A673 (cell line): ENCODE data around the gene CSTF3. TPM values are rescaled to one million over a fixed set of nuclear protein-coding genes. Genes with fewer than 3 reads are reported as not detected.

ENCODE experiments used
- BruUV-seq: library from RNA; stranded (reverse); fragments of 400-500 nt; replicated peaks from 2 replicates; lab custom pipeline; 2021; lab: Mats Ljungman, UMichigan
- CTCF ChIA-PET: fragments of 300-600 bp; sonication (Branson Sonifier 250); formaldehyde crosslinking; loops from one replicate; lab custom pipeline; 2022; ENCODE audit warnings: antibody characterized with exemption; lab: Charles Lee
- POLR2A ChIA-PET: fragments of 300-600 bp; sonication (Branson Sonifier 250); formaldehyde crosslinking; loops from one replicate; lab custom pipeline; 2022; ENCODE audit warnings: antibody characterized with exemption; ENCODE audit not compliant: low non-redundant PET; lab: Charles Lee
- DNase-seq: peaks from one replicate; pipeline ENCODE4 v3.0.0-alpha.2; 2015; ENCODE audit warnings: low spot score
- H3K27ac ChIP-seq: fragments of 200-600 bp; sonication (generic); 2 replicates; pipeline ENCODE4 v1.5.1; 2016; ENCODE audit warnings: mixed run types, low read depth, mild to moderate bottlenecking, mixed read lengths, antibody characterized with exemption, low read length; ENCODE audit not compliant: poor library complexity, severe bottlenecking
- H3K27me3 ChIP-seq: fragments of 200-600 bp; sonication (generic); replicated peaks from 2 replicates; pipeline ENCODE4 v1.6.1; 2017; ENCODE audit warnings: mixed run types, low read depth, mild to moderate bottlenecking, mixed read lengths, antibody characterized with exemption, low read length; ENCODE audit not compliant: insufficient read depth, poor library complexity
- H3K36me3 ChIP-seq: fragments of 200-600 bp; sonication (generic); 2 replicates; pipeline ENCODE4 v1.6.1; 2016; ENCODE audit warnings: mixed run types, mild to moderate bottlenecking, mixed read lengths, antibody characterized with exemption, low read length; ENCODE audit not compliant: insufficient read depth, poor library complexity, severe bottlenecking
- H3K4me1 ChIP-seq: fragments of 200-600 bp; sonication (generic); 2 replicates; pipeline ENCODE4 v1.6.1; 2017; ENCODE audit warnings: mixed run types, mild to moderate bottlenecking, mixed read lengths, antibody characterized with exemption, low read length; ENCODE audit not compliant: insufficient read depth, poor library complexity, severe bottlenecking
- H3K4me3 ChIP-seq: fragments of 200-600 bp; sonication (generic); 2 replicates; pipeline ENCODE4 v1.5.1; 2016; ENCODE audit warnings: low read depth, mixed run types, mild to moderate bottlenecking, mixed read lengths, low read length; ENCODE audit not compliant: poor library complexity, severe bottlenecking
- H3K9me3 ChIP-seq: fragments of 200-600 bp; sonication (generic); 2 replicates; pipeline ENCODE4 v1.6.1; 2016; ENCODE audit warnings: mixed run types, low read depth, mild to moderate bottlenecking, mixed read lengths, antibody characterized with exemption, low read length; ENCODE audit not compliant: poor library complexity, severe bottlenecking
- EZH2 ChIP-seq: fragments of 200-600 bp; sonication (generic); IDR thresholded peaks from 2 replicates; pipeline ENCODE4 v1.6.1; 2017; ENCODE audit warnings: borderline replicate concordance, low read depth, mild to moderate bottlenecking, mixed read lengths, antibody characterized with exemption, low read length; ENCODE audit not compliant: poor library complexity, severe bottlenecking
- intact Hi-C: fragments of 100-400 bp; cut with micrococcal nuclease; formaldehyde crosslinking; loops from one replicate; pipeline ENCODE4 v1.10.0; 2022; ENCODE audit not compliant: unreplicated experiment
- total RNA-seq: library from RNA; stranded (reverse); gene quantifications from 2 replicates; pipeline ENCODE4 v1.2.3, GENCODE V29; 2021
- TF ChIP-seq, protein P1 (sequence below): fragments of 300-800, 200-600 bp; sonication (generic); conservative IDR thresholded peaks from 2 replicates; pipeline ENCODE4 v1.5.1; 2017; ENCODE audit warnings: low read depth, mild to moderate bottlenecking, antibody characterized with exemption, low read length, moderate library complexity, mixed read lengths

The CSTF3 gene
- total RNA-seq, 1 experiment from 2014 or later: 121 TPM

- CTCF ChIA-PET: interaction anchor here (0.5 kb wide), 1 partner anchor 529 kb away, joined by 9 read pairs; the partner anchor contains the start of gene C11orf91
- Histone ChIP-seq H3K27me3 (no peaks in the 10 kb centered on the region), H3K27ac (no peak overlapping the region), H3K9me3 (no peaks in the 10 kb centered on the region), H3K4me1 (no peaks in the 10 kb centered on the region), H3K4me3 (no peak overlapping the region), H3K36me3 (no peaks in the 10 kb centered on the region)
- POLR2A ChIA-PET: interaction anchor here (0.7 kb wide), 1 partner anchor 35 kb away, joined by 3 read pairs; no protein-coding TSS in a partner anchor
- intact Hi-C loops: no loop called here
- no peak for DNase-seq
- no TSS peak for BruUV-seq
- TF ChIP-seq, protein P1, sequence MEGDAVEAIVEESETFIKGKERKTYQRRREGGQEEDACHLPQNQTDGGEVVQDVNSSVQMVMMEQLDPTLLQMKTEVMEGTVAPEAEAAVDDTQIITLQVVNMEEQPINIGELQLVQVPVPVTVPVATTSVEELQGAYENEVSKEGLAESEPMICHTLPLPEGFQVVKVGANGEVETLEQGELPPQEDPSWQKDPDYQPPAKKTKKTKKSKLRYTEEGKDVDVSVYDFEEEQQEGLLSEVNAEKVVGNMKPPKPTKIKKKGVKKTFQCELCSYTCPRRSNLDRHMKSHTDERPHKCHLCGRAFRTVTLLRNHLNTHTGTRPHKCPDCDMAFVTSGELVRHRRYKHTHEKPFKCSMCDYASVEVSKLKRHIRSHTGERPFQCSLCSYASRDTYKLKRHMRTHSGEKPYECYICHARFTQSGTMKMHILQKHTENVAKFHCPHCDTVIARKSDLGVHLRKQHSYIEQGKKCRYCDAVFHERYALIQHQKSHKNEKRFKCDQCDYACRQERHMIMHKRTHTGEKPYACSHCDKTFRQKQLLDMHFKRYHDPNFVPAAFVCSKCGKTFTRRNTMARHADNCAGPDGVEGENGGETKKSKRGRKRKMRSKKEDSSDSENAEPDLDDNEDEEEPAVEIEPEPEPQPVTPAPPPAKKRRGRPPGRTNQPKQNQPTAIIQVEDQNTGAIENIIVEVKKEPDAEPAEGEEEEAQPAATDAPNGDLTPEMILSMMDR: no peak
- TF ChIP-seq EZH2: no peak
Measured at GRCh38 chr11:33171251-33171650, 10.0 kb upstream of the CSTF3 start.

DNA sequence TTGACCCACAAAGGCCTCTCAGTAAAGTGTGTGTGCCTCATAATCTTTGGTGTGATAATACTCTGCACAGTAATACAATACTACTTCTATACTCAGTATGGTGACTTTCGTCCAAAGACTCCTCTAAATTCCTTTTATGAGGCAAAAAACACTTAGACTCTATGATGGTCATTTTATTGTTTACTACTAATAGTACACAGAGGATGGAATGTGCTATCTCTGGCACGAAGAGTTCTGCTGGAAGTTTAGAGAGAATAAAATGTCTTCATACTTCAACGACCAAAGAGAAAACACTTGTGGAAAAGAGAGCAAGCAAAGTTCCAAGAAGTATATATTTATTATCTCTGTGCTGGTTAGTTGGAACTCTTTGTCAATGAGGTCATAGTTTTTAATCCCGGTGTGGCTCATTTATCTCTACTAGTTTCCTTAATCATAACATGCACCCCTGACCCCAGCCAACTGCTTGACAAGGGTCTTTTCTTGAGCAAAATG, 7.5 kb upstream of the CSTF3 start:
- no peak overlapping the region for H3K4me3 ChIP-seq
- no peak overlapping the region for H3K27ac ChIP-seq
- no peaks in the 10 kb centered on the region for H3K4me1 ChIP-seq
- ChIA-PET POLR2A (no interaction called here), CTCF (no interaction called here)
- no peaks in the 10 kb centered on the region for H3K9me3 ChIP-seq
- H3K27me3 ChIP-seq: no peaks in the 10 kb centered on the region
- no peak for TF ChIP-seq EZH2
- TF ChIP-seq, protein P1: no peak
- BruUV-seq: no TSS peak
- DNase-seq: no peak
- H3K36me3 ChIP-seq: no peaks in the 10 kb centered on the region
- intact Hi-C loops: loop anchor here (5.0 to 10.0 kb wide), 2 partner anchors 519 to 656 kb away; no protein-coding TSS in a partner anchor

GRCh38 chr11:33162831-33163230, 1.6 kb upstream of the CSTF3 start:
- Histone ChIP-seq H3K27me3 (no peaks in the 10 kb centered on the region), H3K36me3 (peaks cover 6% of the 10 kb centered on the region), H3K4me3 (no peak overlapping the region), H3K4me1 (peaks cover 24% of the 10 kb centered on the region), H3K27ac (no peak overlapping the region), H3K9me3 (no peaks in the 10 kb centered on the region)
- ChIA-PET POLR2A (no interaction called here), CTCF (no interaction called here)
- BruUV-seq: no TSS peak
- TF ChIP-seq, protein P1: no peak
- no peak for DNase-seq
- intact Hi-C loops: loop anchor here (5.0 to 10.0 kb wide), 3 partner anchors 94 to 662 kb away; partner anchors contain the start of genes CD59 and HIPK3
